GM23248 (cell line): ENCODE measurements around the gene PYCR2.

ENCODE experiments used
- EZH2 ChIP-seq: fragments of 200-600 bp; sonication (generic); IDR thresholded peaks from 2 replicates; pipeline ENCODE4 v1.6.1; 2018; ENCODE audit warnings: antibody characterized with exemption, mild to moderate bottlenecking; ENCODE audit not compliant: insufficient read depth, poor library complexity, severe bottlenecking
- EZH2phosphoT487 ChIP-seq: fragments of 200-600 bp; sonication (generic); IDR thresholded peaks from 2 replicates; pipeline ENCODE4 v1.6.1; 2018; ENCODE audit warnings: antibody characterized with exemption, moderate library complexity, mild to moderate bottlenecking, low read depth; ENCODE audit not compliant: insufficient read depth

- TF ChIP-seq EZH2 = no peak
- TF ChIP-seq EZH2phosphoT487 = no peak
Measured at GRCh38 chr1:225896494-225896893, 27.6 kb downstream of the PYCR2 start.
